ENCODE results near the gene RNF207.

RNF207 gene

DNA sequence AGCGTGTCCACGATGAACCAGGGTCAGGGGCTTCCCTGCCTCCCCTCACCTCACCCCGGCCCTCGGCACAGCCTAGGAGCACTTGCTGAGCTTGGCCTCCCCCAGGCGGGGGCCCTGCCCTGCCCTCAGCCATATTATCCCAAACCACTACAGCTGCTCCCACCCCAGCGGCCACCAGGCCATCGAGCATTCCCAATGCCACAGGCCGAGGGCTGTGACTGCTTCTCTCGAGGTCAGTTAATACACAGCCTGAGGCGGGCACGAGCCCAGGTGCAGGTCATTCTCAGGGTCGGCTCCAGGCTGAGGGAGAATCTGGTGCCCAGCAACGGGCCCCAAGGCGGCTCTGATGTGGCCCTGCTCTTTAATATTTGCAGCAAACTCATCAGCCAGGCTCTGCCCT is 63.4 kb downstream of the RNF207 start:
- Histone ChIP-seq H3K4me3 (ENCODE audit: low read length) (no peak overlapping the region), H3K9me3 (ENCODE audit: control insufficient read depth, low read length) (no peaks in the 10 kb centered on the region), H3K9ac (ENCODE audit: low read length) (no peak overlapping the region), H3K36me3 (ENCODE audit: control insufficient read depth, insufficient read depth, low read length, severe bottlenecking) (no peaks in the 10 kb centered on the region), H3K27me3 (replicated peaks; ENCODE audit: control insufficient read depth, insufficient read depth, low read length) (no peaks in the 10 kb centered on the region), H3K4me1 (ENCODE audit: control insufficient read depth, insufficient read depth, low read length) (peaks cover 3% of the 10 kb centered on the region)
- no peak for DNase-seq (ENCODE audit: low read depth)

DNA sequence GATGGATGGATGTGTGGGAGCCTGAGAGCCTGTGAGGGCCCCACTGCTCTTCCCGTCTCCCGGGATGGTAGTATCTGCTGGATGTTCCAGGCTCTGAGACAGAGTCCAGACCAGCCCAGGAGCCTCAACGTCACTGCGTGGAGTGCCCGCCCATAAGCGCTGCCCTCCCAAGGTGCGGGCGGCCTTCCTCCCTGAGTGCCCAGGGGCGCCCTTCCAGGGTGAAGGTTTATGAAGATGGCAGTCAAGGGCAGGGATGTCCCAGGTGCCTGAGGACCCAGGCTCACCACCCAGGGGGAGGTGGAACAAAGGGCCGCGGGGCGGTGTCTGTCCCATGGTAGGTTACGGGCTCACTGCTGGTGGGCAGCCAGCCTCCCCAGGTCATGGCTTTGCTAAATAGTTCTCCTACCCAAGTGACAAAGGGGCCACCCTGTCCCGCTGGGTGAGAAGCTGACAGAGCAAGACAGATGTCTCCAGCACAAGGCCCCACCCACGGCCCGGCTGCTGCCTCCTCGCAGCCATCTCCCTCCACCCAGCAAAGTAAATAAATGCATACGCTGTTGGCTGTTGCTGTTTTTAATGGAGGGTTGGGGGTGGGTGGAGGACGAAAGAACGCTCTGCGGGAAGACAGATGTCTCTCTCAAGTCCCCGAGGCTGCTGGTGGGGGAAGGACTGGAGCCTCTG is 63.9 kb downstream of the RNF207 start:
- H3K4me3 ChIP-seq (ENCODE audit: low read length) = no peak overlapping the region
- no peaks in the 10 kb centered on the region for H3K27me3 ChIP-seq (replicated peaks; ENCODE audit: control insufficient read depth, insufficient read depth, low read length)
- H3K4me1 ChIP-seq (ENCODE audit: control insufficient read depth, insufficient read depth, low read length) = peaks cover 3% of the 10 kb centered on the region
- no peaks in the 10 kb centered on the region for H3K36me3 ChIP-seq (ENCODE audit: control insufficient read depth, insufficient read depth, low read length, severe bottlenecking)
- no peak overlapping the region for H3K9ac ChIP-seq (ENCODE audit: low read length)
- DNase-seq (ENCODE audit: low read depth) = no peak
- no peaks in the 10 kb centered on the region for H3K9me3 ChIP-seq (ENCODE audit: control insufficient read depth, low read length)

DNA sequence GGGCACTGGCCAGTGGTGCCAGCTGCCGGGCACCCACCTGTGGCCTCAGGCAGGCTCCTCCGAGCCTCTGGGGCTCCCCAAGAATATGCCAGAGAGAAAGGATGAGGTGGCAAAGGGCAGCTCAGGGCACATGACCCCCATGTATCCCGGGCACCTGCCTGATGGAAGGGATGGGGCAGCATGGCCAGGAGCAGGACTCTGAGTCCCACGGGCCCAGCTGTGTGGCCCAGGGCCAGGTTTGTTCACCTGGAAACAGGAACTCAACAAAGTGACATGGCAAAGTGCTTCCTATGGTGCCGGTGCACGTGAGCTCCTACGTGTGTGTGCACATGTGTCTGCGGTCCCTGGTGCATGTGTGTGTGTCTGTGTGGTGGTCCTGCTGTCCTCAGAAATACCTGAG is 64.5 kb downstream of the RNF207 start:
- no peaks in the 10 kb centered on the region for H3K36me3 ChIP-seq (ENCODE audit: control insufficient read depth, insufficient read depth, low read length, severe bottlenecking)
- peaks cover 3% of the 10 kb centered on the region for H3K4me1 ChIP-seq (ENCODE audit: control insufficient read depth, insufficient read depth, low read length)

More for the DNA sequence above, 64.5 kb downstream of the RNF207 start:
- no peak for DNase-seq (ENCODE audit: low read depth)
- Histone ChIP-seq H3K4me3 (ENCODE audit: low read length) (no peak overlapping the region), H3K9ac (ENCODE audit: low read length) (no peak overlapping the region), H3K9me3 (ENCODE audit: control insufficient read depth, low read length) (no peaks in the 10 kb centered on the region), H3K27me3 (replicated peaks; ENCODE audit: control insufficient read depth, insufficient read depth, low read length) (no peaks in the 10 kb centered on the region)
